Activated B cell treated with CpG ODN at 0.5 μM for 24 hours (primary cell): ENCODE results near the gene GRID2. TPM values are rescaled to one million over a fixed set of nuclear protein-coding genes. Genes with fewer than 3 reads are reported as not detected.

Experiments used
- ATAC-seq: fragments of 200-7000 bp; cut with Tn5 transposase; one replicate; pipeline ENCODE4 v1.10.0; 2021; ENCODE audit warnings: low read depth, mild to moderate bottlenecking, moderate library complexity
- CTCF ChIA-PET: fragments of 350-600 bp; sonication (Branson Sonifier 250); formaldehyde crosslinking; loops from one replicate; lab custom pipeline; 2021; ENCODE audit warnings: antibody characterized with exemption; lab: Charles Lee
- POLR2A ChIA-PET: fragments of 350-600 bp; sonication (Branson Sonifier 250); formaldehyde crosslinking; loops from one replicate; lab custom pipeline; 2021; ENCODE audit warnings: antibody characterized with exemption; lab: Charles Lee
- DNase-seq: peaks from one replicate; pipeline ENCODE4 v3.0.0; 2022
- H3K27ac Mint-ChIP-seq: one replicate; pipeline ENCODE4 v1.8.0; 2020; ENCODE audit warnings: mixed read lengths
- H3K27me3 Mint-ChIP-seq: one replicate; pipeline ENCODE4 v1.8.0; 2021; ENCODE audit warnings: mixed read lengths
- H3K36me3 Mint-ChIP-seq: one replicate; pipeline ENCODE4 v1.8.0; 2021; ENCODE audit warnings: low read depth, mixed read lengths
- H3K4me1 Mint-ChIP-seq: one replicate; pipeline ENCODE4 v1.8.0; 2021; ENCODE audit warnings: mixed read lengths
- H3K4me3 Mint-ChIP-seq: one replicate; pipeline ENCODE4 v1.8.0; 2020; ENCODE audit warnings: mild to moderate bottlenecking, mixed read lengths
- H3K9me3 Mint-ChIP-seq: one replicate; pipeline ENCODE4 v1.8.0; 2020; ENCODE audit warnings: mixed read lengths
- intact Hi-C: fragments of 100-400 bp; cut with micrococcal nuclease; formaldehyde crosslinking; loops from one replicate; pipeline ENCODE4 v1.15.1; 2024
- total RNA-seq: library from RNA; stranded (reverse); gene quantifications from 2 replicates; pipeline ENCODE4 v1.2.3, GENCODE V29; 2022
- TF ChIP-seq, protein P1 (sequence below): fragments of 200-600 bp; IDR thresholded peaks from one replicate; pipeline ENCODE4 v1.8.0; 2022; ENCODE audit warnings: antibody characterized with exemption, mild to moderate bottlenecking

Gene GRID2
- total RNA-seq, 1 donor from 2014 or later = not detected

DNA sequence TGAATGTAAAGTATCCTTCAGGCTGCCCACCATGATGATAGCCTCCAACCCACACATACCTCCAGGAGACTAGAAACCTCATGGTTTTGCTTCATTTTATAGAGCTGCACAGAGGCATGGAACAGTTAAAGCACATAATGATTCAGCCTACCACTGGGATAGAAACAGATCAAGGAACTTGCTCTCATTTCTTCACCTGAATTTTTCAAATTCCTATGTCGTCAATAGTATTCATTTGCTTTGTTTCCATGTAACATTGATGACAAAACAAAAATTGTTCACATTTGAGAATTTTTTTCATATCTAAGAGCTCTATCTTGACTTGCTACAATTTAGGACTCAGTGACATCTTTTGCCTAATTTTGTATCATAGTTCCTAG lies 1473.3 kb downstream of the GRID2 start:
- H3K9me3 Mint-ChIP-seq = no peaks in the 10 kb centered on the region
- ChIA-PET CTCF (no interaction called here), POLR2A (no interaction called here)
- DNase-seq (no peak), ATAC-seq (no peak)
- no peaks in the 10 kb centered on the region for H3K4me1 Mint-ChIP-seq
- H3K27ac Mint-ChIP-seq = no peak overlapping the region
- no peak overlapping the region for H3K4me3 Mint-ChIP-seq
- H3K27me3 Mint-ChIP-seq = no peaks in the 10 kb centered on the region
- TF ChIP-seq, protein P1, sequence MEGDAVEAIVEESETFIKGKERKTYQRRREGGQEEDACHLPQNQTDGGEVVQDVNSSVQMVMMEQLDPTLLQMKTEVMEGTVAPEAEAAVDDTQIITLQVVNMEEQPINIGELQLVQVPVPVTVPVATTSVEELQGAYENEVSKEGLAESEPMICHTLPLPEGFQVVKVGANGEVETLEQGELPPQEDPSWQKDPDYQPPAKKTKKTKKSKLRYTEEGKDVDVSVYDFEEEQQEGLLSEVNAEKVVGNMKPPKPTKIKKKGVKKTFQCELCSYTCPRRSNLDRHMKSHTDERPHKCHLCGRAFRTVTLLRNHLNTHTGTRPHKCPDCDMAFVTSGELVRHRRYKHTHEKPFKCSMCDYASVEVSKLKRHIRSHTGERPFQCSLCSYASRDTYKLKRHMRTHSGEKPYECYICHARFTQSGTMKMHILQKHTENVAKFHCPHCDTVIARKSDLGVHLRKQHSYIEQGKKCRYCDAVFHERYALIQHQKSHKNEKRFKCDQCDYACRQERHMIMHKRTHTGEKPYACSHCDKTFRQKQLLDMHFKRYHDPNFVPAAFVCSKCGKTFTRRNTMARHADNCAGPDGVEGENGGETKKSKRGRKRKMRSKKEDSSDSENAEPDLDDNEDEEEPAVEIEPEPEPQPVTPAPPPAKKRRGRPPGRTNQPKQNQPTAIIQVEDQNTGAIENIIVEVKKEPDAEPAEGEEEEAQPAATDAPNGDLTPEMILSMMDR = no peak
- H3K36me3 Mint-ChIP-seq = no peaks in the 10 kb centered on the region
- intact Hi-C loops = no loop called here

DNA sequence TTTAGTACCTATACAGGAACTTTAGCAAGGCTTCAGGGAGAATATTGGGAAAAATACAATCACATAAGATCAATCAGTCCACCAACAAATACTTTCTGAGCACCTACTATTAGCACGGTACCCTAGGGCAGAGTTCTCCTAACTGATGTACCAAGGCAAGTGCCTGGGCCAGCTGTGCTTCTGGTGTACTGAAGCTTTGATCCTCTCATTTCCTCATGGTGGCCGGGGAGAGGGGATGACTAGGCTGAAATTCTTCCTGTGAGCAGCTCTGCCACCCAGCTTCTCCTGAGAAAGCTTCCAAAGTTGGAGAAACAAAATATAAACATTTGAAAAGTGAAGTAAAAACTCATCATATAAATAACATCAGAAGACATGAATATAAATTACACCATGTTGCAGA lies 1475.5 kb downstream of the GRID2 start:
- Mint-ChIP-seq H3K36me3 (no peaks in the 10 kb centered on the region), H3K4me3 (no peak overlapping the region)
- CTCF ChIA-PET = no interaction called here

DNA sequence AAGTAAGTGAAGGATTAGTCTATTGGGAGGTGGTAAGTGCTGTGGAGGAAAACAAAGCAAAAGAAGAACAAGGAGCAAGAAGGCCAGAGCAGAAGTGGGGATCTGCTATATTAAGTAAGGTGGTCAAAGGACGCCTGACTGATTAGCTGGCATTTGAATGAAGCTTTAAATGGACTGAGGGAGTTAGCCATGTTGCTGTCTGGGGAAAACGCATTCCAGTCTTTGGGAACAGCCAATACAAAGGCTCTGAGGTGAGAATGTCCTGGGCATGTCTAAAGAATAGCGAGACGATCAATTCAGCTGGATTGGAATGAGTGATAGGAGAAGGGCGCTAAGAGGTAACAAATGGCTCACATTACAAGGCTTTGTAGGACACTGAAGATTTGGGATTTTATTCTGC lies 1476.3 kb downstream of the GRID2 start:
- H3K27me3 Mint-ChIP-seq = no peaks in the 10 kb centered on the region

More for the DNA sequence above, 1475.5 kb downstream of the GRID2 start:
- DNase-seq (no peak), ATAC-seq (no peak)
- H3K4me1 Mint-ChIP-seq = no peaks in the 10 kb centered on the region
- TF ChIP-seq, protein P1 = no peak
- intact Hi-C loops = no loop called here
- H3K27me3 Mint-ChIP-seq = no peaks in the 10 kb centered on the region
- no peak overlapping the region for H3K27ac Mint-ChIP-seq
- H3K9me3 Mint-ChIP-seq = no peaks in the 10 kb centered on the region
- POLR2A ChIA-PET = no interaction called here

DNA sequence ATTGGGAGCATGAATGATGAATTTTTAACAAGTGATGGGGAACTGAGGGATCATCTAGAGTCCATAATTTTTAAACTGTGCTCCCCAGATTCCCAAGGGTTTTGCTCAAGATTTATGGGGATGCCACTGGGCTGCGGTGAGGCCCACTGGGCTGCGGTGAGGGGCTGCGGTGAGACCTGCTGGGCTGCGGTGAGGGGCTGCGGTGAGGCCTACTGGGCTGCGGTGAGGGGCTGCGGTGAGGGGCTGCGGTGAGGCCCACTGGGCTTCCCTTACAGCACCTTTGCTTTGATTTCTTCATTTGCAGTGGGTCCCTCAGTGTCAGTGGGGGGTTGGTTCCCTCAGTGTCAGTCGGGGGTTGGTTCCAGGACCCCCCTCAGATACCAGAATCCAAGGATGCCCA lies 1477.4 kb downstream of the GRID2 start:
- Mint-ChIP-seq H3K27me3 (no peaks in the 10 kb centered on the region), H3K4me3 (no peak overlapping the region), H3K9me3 (no peaks in the 10 kb centered on the region), H3K36me3 (no peaks in the 10 kb centered on the region), H3K4me1 (no peaks in the 10 kb centered on the region), H3K27ac (no peak overlapping the region)
- TF ChIP-seq, protein P1 = no peak
- ChIA-PET POLR2A (no interaction called here), CTCF (no interaction called here)
- intact Hi-C loops = no loop called here
- ATAC-seq (no peak), DNase-seq (no peak)

More for the DNA sequence above, 1476.3 kb downstream of the GRID2 start:
- POLR2A ChIA-PET = no interaction called here
- H3K4me3 Mint-ChIP-seq = no peak overlapping the region
- no peaks in the 10 kb centered on the region for H3K4me1 Mint-ChIP-seq
- DNase-seq (no peak), ATAC-seq (no peak)
- H3K9me3 Mint-ChIP-seq = no peaks in the 10 kb centered on the region
- H3K27ac Mint-ChIP-seq = no peak overlapping the region
- intact Hi-C loops = no loop called here
- TF ChIP-seq, protein P1 = no peak
- no peaks in the 10 kb centered on the region for H3K36me3 Mint-ChIP-seq
- CTCF ChIA-PET = no interaction called here

DNA sequence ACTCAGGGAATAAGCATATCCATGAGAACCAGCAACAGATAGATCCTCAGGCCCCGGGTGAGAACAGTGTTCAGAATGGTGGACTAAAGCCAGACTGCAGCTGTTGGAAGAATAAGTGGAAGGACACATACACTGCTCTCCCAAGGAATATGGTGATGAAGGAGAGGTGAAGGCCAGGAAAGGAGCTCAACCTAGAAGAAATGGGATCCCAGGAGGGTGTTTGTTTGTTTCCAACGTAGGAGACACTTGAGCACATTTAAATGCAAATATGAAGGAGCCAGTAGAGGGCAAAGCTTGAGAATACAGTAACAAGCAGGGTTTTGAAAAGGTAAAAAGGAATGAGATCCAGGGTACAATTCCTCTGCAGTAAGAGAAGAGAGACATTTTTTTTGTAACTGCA lies 1482.4 kb downstream of the GRID2 start:
- TF ChIP-seq, protein P1 = no peak
- CTCF ChIA-PET = no interaction called here

More for the DNA sequence above, 1482.4 kb downstream of the GRID2 start:
- Mint-ChIP-seq H3K9me3 (no peaks in the 10 kb centered on the region), H3K36me3 (no peaks in the 10 kb centered on the region), H3K27me3 (no peaks in the 10 kb centered on the region), H3K4me3 (no peak overlapping the region), H3K4me1 (no peaks in the 10 kb centered on the region), H3K27ac (no peak overlapping the region)
- ATAC-seq (no peak), DNase-seq (no peak)
- intact Hi-C loops = no loop called here
- POLR2A ChIA-PET = no interaction called here
